ENCODE results near the gene HES4. TPM values are rescaled to one million over a fixed set of nuclear protein-coding genes. Genes with fewer than 3 reads are reported as not detected.

HES4 gene
- polyA plus RNA-seq, 1 donor (not counting 4 experiments of a cell fraction or from before 2014, with no cell fraction given): 3.0 TPM

GRCh38 chr1:952603-953002 is 47.3 kb downstream of the HES4 start:
- Histone ChIP-seq H3K27me3 (ENCODE audit: control insufficient read depth, extremely low read depth, insufficient read depth, low read length) (no peaks in the 10 kb centered on the region), H3K27ac (ENCODE audit: control insufficient read depth, insufficient read depth, low read length) (no peak overlapping the region), H3K9me3 (ENCODE audit: control insufficient read depth, low read depth, low read length) (no peaks in the 10 kb centered on the region), H3K4me2 (ENCODE audit: control insufficient read depth, extremely low read depth, insufficient read depth, low read depth, low read length) (no peak overlapping the region), H3K9ac (ENCODE audit: control insufficient read depth, extremely low read depth, insufficient read depth, low read length) (no peak overlapping the region), H3K4me3 (ENCODE audit: control insufficient read depth in 2 of 3, extremely low read depth in 1 of 3, insufficient read depth in 2 of 3, low read depth in 1 of 3, low read length in 3 of 3) (no peak overlapping the region), H3K9me1 (ENCODE audit: control insufficient read depth, extremely low read depth, insufficient read depth, low read length) (no peaks in the 10 kb centered on the region), H2AFZ (ENCODE audit: control insufficient read depth, low read length) (no peak overlapping the region), H3K36me3 (ENCODE audit: control insufficient read depth in 2 of 2, extremely low read depth in 1 of 2, insufficient read depth in 2 of 2, low read length in 2 of 2) (peaks cover 71 to 78% of the 10 kb centered on the region in 2 experiments), H3K4me1 (ENCODE audit: control insufficient read depth, extremely low read depth, insufficient read depth, low read length) (peaks cover 3% of the 10 kb centered on the region), H4K20me1 (ENCODE audit: control insufficient read depth, extremely low read depth, insufficient read depth, low read length) (peaks cover 9% of the 10 kb centered on the region), H3K79me2 (ENCODE audit: control insufficient read depth, insufficient read depth, low read length) (peaks cover 17% of the 10 kb centered on the region)
- no peak for FAIRE-seq
- TF ChIP-seq EZH2 (IDR thresholded peaks at IDR 0.05; ENCODE audit: low read length): no peak
- TF ChIP-seq CTCF (optimal IDR thresholded peaks at IDR 0.05 in 1 of 3, IDR thresholded peaks at IDR 0.05 in 1 of 3, conservative IDR thresholded peaks at IDR 0.05 in 1 of 3; ENCODE audit: extremely low read depth in 1 of 3, insufficient read depth in 2 of 3, low read length in 3 of 3): no peak
- dilution Hi-C loops (cut with MboI; ENCODE audit: extremely low pct_ligation_motif_present, low sequenced_read_pairs): no loop called here
- DNase-seq (ENCODE audit: low read depth, low spot score): no peak

GRCh38 chr1:952201-952600 is 47.7 kb downstream of the HES4 start:
- Histone ChIP-seq H3K4me3 (ENCODE audit: control insufficient read depth in 2 of 3, extremely low read depth in 1 of 3, insufficient read depth in 2 of 3, low read depth in 1 of 3, low read length in 3 of 3) (no peak overlapping the region), H3K9me3 (ENCODE audit: control insufficient read depth, low read depth, low read length) (no peaks in the 10 kb centered on the region), H3K79me2 (ENCODE audit: control insufficient read depth, insufficient read depth, low read length) (peaks cover 13% of the 10 kb centered on the region), H3K27ac (ENCODE audit: control insufficient read depth, insufficient read depth, low read length) (no peak overlapping the region), H4K20me1 (ENCODE audit: control insufficient read depth, extremely low read depth, insufficient read depth, low read length) (peaks cover 5% of the 10 kb centered on the region), H3K4me2 (ENCODE audit: control insufficient read depth, extremely low read depth, insufficient read depth, low read depth, low read length) (no peak overlapping the region), H2AFZ (ENCODE audit: control insufficient read depth, low read length) (no peak overlapping the region), H3K27me3 (ENCODE audit: control insufficient read depth, extremely low read depth, insufficient read depth, low read length) (no peaks in the 10 kb centered on the region), H3K4me1 (ENCODE audit: control insufficient read depth, extremely low read depth, insufficient read depth, low read length) (no peaks in the 10 kb centered on the region), H3K9ac (ENCODE audit: control insufficient read depth, extremely low read depth, insufficient read depth, low read length) (no peak overlapping the region), H3K36me3 (ENCODE audit: control insufficient read depth in 2 of 2, extremely low read depth in 1 of 2, insufficient read depth in 2 of 2, low read length in 2 of 2) (peaks cover 74 to 76% of the 10 kb centered on the region in 2 experiments), H3K9me1 (ENCODE audit: control insufficient read depth, extremely low read depth, insufficient read depth, low read length) (no peaks in the 10 kb centered on the region)
- TF ChIP-seq CTCF (optimal IDR thresholded peaks at IDR 0.05 in 1 of 3, IDR thresholded peaks at IDR 0.05 in 1 of 3, conservative IDR thresholded peaks at IDR 0.05 in 1 of 3; ENCODE audit: extremely low read depth in 1 of 3, insufficient read depth in 2 of 3, low read length in 3 of 3) (no peak), EZH2 (IDR thresholded peaks at IDR 0.05; ENCODE audit: low read length) (no peak)
- DNase-seq (ENCODE audit: low read depth, low spot score): no peak
- dilution Hi-C loops (cut with MboI; ENCODE audit: extremely low pct_ligation_motif_present, low sequenced_read_pairs): no loop called here
- FAIRE-seq: no peak
